Activated T-helper 17 cell treated with anti-CD3 and anti-CD28 coated beads, Interleukin-2, amount 50 U/mL, for 72 hours (primary cell): ENCODE measurements around the gene ARHGEF38. TPM values are rescaled to one million over a fixed set of nuclear protein-coding genes. Genes with fewer than 3 reads are reported as not detected.

Experiments
- ATAC-seq: fragments of 150-1000 bp; cut with Tn5 transposase; replicated peaks from 2 replicates; pipeline ENCODE4 v1.10.0; 2021; ENCODE audit warnings: mild to moderate bottlenecking, moderate library complexity
- H3K27ac Mint-ChIP-seq: one replicate; pipeline ENCODE4 v1.8.0; 2022; ENCODE audit warnings: mixed read lengths
- H3K27me3 Mint-ChIP-seq: one replicate; pipeline ENCODE4 v1.8.0; 2022; ENCODE audit warnings: mixed read lengths
- H3K36me3 Mint-ChIP-seq: one replicate; pipeline ENCODE4 v1.8.0; 2022; ENCODE audit warnings: low read depth, mild to moderate bottlenecking, mixed read lengths
- H3K4me1 Mint-ChIP-seq: one replicate; pipeline ENCODE4 v1.8.0; 2022; ENCODE audit warnings: mixed read lengths
- H3K4me3 Mint-ChIP-seq: one replicate; pipeline ENCODE4 v1.8.0; 2022; ENCODE audit warnings: mild to moderate bottlenecking, mixed read lengths
- H3K9me3 Mint-ChIP-seq: one replicate; pipeline ENCODE4 v1.8.0; 2022; ENCODE audit warnings: mixed read lengths
- total RNA-seq, 2 donors: library from RNA; stranded (reverse); gene quantifications; one replicate each; pipeline ENCODE4 v1.2.3, GENCODE V29; 2022

The ARHGEF38 gene
- total RNA-seq, 2 donors from 2014 or later: not detected

GRCh38 chr4:105544520-105545286 lies 7.7 kb upstream of the ARHGEF38 start:
- no peak overlapping the region for H3K27ac Mint-ChIP-seq
- no peaks in the 10 kb centered on the region for H3K4me1 Mint-ChIP-seq
- H3K4me3 Mint-ChIP-seq: no peak overlapping the region
- no peaks in the 10 kb centered on the region for H3K36me3 Mint-ChIP-seq
- ATAC-seq: no peak
- H3K9me3 Mint-ChIP-seq: no peaks in the 10 kb centered on the region
- H3K27me3 Mint-ChIP-seq: peaks cover 3% of the 10 kb centered on the region

- Mint-ChIP-seq H3K9me3 (no peaks in the 10 kb centered on the region), H3K27me3 (peaks cover 3% of the 10 kb centered on the region), H3K36me3 (no peaks in the 10 kb centered on the region), H3K4me3 (no peak overlapping the region), H3K4me1 (no peaks in the 10 kb centered on the region), H3K27ac (no peak overlapping the region)
- no peak for ATAC-seq
Observed at GRCh38 chr4:105546086-105546485, 6.3 kb upstream of the ARHGEF38 start.

GRCh38 chr4:105547769-105548168 lies 4.7 kb upstream of the ARHGEF38 start:
- no peak for ATAC-seq
- no peaks in the 10 kb centered on the region for H3K9me3 Mint-ChIP-seq
- H3K27ac Mint-ChIP-seq: no peak overlapping the region
- peaks cover 3% of the 10 kb centered on the region for H3K4me1 Mint-ChIP-seq
- no peak overlapping the region for H3K4me3 Mint-ChIP-seq
- H3K27me3 Mint-ChIP-seq: peaks cover 3% of the 10 kb centered on the region
- H3K36me3 Mint-ChIP-seq: no peaks in the 10 kb centered on the region

GRCh38 chr4:105548483-105548882 lies 3.9 kb upstream of the ARHGEF38 start:
- peaks cover 3% of the 10 kb centered on the region for H3K27me3 Mint-ChIP-seq
- no peak overlapping the region for H3K4me3 Mint-ChIP-seq
- no peak overlapping the region for H3K27ac Mint-ChIP-seq
- peaks cover 3% of the 10 kb centered on the region for H3K4me1 Mint-ChIP-seq
- no peak for ATAC-seq
- no peaks in the 10 kb centered on the region for H3K36me3 Mint-ChIP-seq
- H3K9me3 Mint-ChIP-seq: no peaks in the 10 kb centered on the region

- ATAC-seq: no peak
- Mint-ChIP-seq H3K4me3 (no peak overlapping the region), H3K27me3 (peaks cover 4% of the 10 kb centered on the region), H3K36me3 (no peaks in the 10 kb centered on the region), H3K9me3 (no peaks in the 10 kb centered on the region), H3K4me1 (peaks cover 3% of the 10 kb centered on the region), H3K27ac (no peak overlapping the region)
Observed at GRCh38 chr4:105550641-105551040, 1.8 kb upstream of the ARHGEF38 start.

- no peak overlapping the region for H3K27ac Mint-ChIP-seq
- H3K9me3 Mint-ChIP-seq: no peaks in the 10 kb centered on the region
- H3K4me3 Mint-ChIP-seq: no peak overlapping the region
- H3K36me3 Mint-ChIP-seq: no peaks in the 10 kb centered on the region
- H3K27me3 Mint-ChIP-seq: peaks cover 3% of the 10 kb centered on the region
- H3K4me1 Mint-ChIP-seq: peaks cover 3% of the 10 kb centered on the region
- ATAC-seq: no peak
Observed at GRCh38 chr4:105555409-105555808, 3.0 kb downstream of the ARHGEF38 start.

GRCh38 chr4:105556206-105556605 lies 3.8 kb downstream of the ARHGEF38 start:
- Mint-ChIP-seq H3K36me3 (no peaks in the 10 kb centered on the region), H3K4me3 (no peak overlapping the region), H3K27me3 (peaks cover 3% of the 10 kb centered on the region), H3K9me3 (no peaks in the 10 kb centered on the region), H3K4me1 (peaks cover 3% of the 10 kb centered on the region), H3K27ac (no peak overlapping the region)
- ATAC-seq: no peak

- no peaks in the 10 kb centered on the region for H3K4me1 Mint-ChIP-seq
- no peak overlapping the region for H3K27ac Mint-ChIP-seq
- no peak for ATAC-seq
- no peaks in the 10 kb centered on the region for H3K36me3 Mint-ChIP-seq
- no peaks in the 10 kb centered on the region for H3K9me3 Mint-ChIP-seq
- H3K4me3 Mint-ChIP-seq: no peak overlapping the region
- H3K27me3 Mint-ChIP-seq: peaks cover 12% of the 10 kb centered on the region
Observed at GRCh38 chr4:105558277-105558676, 5.9 kb downstream of the ARHGEF38 start.

GRCh38 chr4:105560421-105560848 lies 8.0 kb downstream of the ARHGEF38 start:
- Mint-ChIP-seq H3K36me3 (no peaks in the 10 kb centered on the region), H3K4me3 (no peak overlapping the region), H3K27me3 (peaks cover 12% of the 10 kb centered on the region), H3K4me1 (no peaks in the 10 kb centered on the region), H3K27ac (no peak overlapping the region), H3K9me3 (no peaks in the 10 kb centered on the region)
- no peak for ATAC-seq

GRCh38 chr4:105563352-105563751 lies 10.9 kb downstream of the ARHGEF38 start:
- Mint-ChIP-seq H3K27ac (no peak overlapping the region), H3K36me3 (no peaks in the 10 kb centered on the region), H3K27me3 (peaks cover 9% of the 10 kb centered on the region), H3K9me3 (no peaks in the 10 kb centered on the region), H3K4me1 (no peaks in the 10 kb centered on the region), H3K4me3 (no peak overlapping the region)
- ATAC-seq: no peak

GRCh38 chr4:105568584-105568983 lies 16.2 kb downstream of the ARHGEF38 start:
- no peaks in the 10 kb centered on the region for H3K4me1 Mint-ChIP-seq
- H3K27me3 Mint-ChIP-seq: no peaks in the 10 kb centered on the region
- H3K36me3 Mint-ChIP-seq: no peaks in the 10 kb centered on the region
- no peak overlapping the region for H3K27ac Mint-ChIP-seq
- H3K9me3 Mint-ChIP-seq: no peaks in the 10 kb centered on the region
- no peak for ATAC-seq
- no peak overlapping the region for H3K4me3 Mint-ChIP-seq

GRCh38 chr4:105569057-105569865 lies 16.8 kb downstream of the ARHGEF38 start:
- H3K9me3 Mint-ChIP-seq: no peaks in the 10 kb centered on the region
- ATAC-seq: no peak
- H3K27ac Mint-ChIP-seq: no peak overlapping the region
- H3K4me1 Mint-ChIP-seq: no peaks in the 10 kb centered on the region
- no peaks in the 10 kb centered on the region for H3K27me3 Mint-ChIP-seq
- H3K36me3 Mint-ChIP-seq: no peaks in the 10 kb centered on the region
- no peak overlapping the region for H3K4me3 Mint-ChIP-seq

- Mint-ChIP-seq H3K27me3 (no peaks in the 10 kb centered on the region), H3K4me3 (no peak overlapping the region), H3K9me3 (no peaks in the 10 kb centered on the region), H3K4me1 (no peaks in the 10 kb centered on the region), H3K27ac (no peak overlapping the region), H3K36me3 (no peaks in the 10 kb centered on the region)
- no peak for ATAC-seq
Observed at GRCh38 chr4:105569866-105570236, 17.4 kb downstream of the ARHGEF38 start.

GRCh38 chr4:105572296-105572695 lies 19.9 kb downstream of the ARHGEF38 start:
- ATAC-seq: no peak

More at GRCh38 chr4:105572296-105572695, 19.9 kb downstream of the ARHGEF38 start:
- no peak overlapping the region for H3K27ac Mint-ChIP-seq
- no peaks in the 10 kb centered on the region for H3K4me1 Mint-ChIP-seq
- no peaks in the 10 kb centered on the region for H3K36me3 Mint-ChIP-seq
- no peaks in the 10 kb centered on the region for H3K9me3 Mint-ChIP-seq
- peaks cover 1% of the 10 kb centered on the region for H3K27me3 Mint-ChIP-seq
- no peak overlapping the region for H3K4me3 Mint-ChIP-seq
